ENCODE data around the gene TUB. TPM values are rescaled to one million over a fixed set of nuclear protein-coding genes. Genes with fewer than 3 reads are reported as not detected.

TUB gene
- total RNA-seq, 1 experiment from 2014 or later = 0.39 TPM

DNA sequence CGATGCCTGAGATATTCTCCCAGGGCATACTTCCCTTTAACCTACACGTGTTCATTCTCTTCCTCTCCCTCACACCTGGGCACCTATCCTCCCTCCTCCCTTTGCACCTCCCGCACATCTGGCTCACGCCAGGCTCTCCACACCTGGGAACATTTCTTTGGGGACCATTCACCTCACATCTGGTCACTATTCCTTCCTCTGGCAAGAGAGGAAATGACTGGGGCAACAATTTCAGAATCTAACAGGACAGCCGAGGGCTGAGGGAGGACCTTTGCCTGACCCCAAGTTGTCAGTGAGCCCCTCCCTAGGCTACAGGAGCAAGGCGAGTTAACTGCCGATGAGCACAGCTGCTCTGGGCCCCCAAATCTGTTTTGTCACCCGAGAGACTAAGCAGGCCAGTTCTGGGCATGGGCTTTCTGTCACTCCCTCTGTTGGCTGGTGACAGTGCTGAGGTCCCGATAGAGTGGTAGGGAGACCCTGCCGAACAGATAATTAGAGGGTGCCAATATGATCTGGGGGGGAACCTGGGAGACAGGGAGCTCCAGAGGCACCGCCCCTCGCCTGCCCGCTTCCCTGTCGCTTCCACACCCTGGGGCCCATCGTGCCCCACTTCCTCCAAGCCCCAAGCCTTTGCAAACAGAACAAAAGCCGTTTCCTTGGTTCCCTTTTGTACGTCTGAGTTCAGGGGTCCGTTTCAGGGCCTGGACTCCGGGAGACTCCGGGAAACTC, 48.3 kb upstream of the TUB start:
- ChIA-PET POLR2A (ENCODE audit: low non-redundant PET) (no interaction called here), CTCF (interaction anchor here (0.5 to 2.7 kb wide), 7 partner anchors 25 to 67 kb away, joined by 3 to 20 read pairs (median 3); no protein-coding TSS in a partner anchor)
- DNase-seq (ENCODE audit: low spot score) = no peak
- Histone ChIP-seq H3K4me1 (ENCODE audit: insufficient read depth, low read length, poor library complexity, severe bottlenecking) (no peaks in the 10 kb centered on the region), H3K27me3 (replicated peaks; ENCODE audit: insufficient read depth, low read depth, low read length, poor library complexity) (peaks cover 11% of the 10 kb centered on the region), H3K4me3 (ENCODE audit: low read depth, low read length, poor library complexity, severe bottlenecking) (no peak overlapping the region), H3K27ac (ENCODE audit: low read depth, low read length, poor library complexity, severe bottlenecking) (no peak overlapping the region), H3K9me3 (ENCODE audit: low read depth, low read length, poor library complexity, severe bottlenecking) (no peaks in the 10 kb centered on the region), H3K36me3 (ENCODE audit: insufficient read depth, low read length, poor library complexity, severe bottlenecking) (no peaks in the 10 kb centered on the region)
- TF ChIP-seq, protein P1, sequence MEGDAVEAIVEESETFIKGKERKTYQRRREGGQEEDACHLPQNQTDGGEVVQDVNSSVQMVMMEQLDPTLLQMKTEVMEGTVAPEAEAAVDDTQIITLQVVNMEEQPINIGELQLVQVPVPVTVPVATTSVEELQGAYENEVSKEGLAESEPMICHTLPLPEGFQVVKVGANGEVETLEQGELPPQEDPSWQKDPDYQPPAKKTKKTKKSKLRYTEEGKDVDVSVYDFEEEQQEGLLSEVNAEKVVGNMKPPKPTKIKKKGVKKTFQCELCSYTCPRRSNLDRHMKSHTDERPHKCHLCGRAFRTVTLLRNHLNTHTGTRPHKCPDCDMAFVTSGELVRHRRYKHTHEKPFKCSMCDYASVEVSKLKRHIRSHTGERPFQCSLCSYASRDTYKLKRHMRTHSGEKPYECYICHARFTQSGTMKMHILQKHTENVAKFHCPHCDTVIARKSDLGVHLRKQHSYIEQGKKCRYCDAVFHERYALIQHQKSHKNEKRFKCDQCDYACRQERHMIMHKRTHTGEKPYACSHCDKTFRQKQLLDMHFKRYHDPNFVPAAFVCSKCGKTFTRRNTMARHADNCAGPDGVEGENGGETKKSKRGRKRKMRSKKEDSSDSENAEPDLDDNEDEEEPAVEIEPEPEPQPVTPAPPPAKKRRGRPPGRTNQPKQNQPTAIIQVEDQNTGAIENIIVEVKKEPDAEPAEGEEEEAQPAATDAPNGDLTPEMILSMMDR (conservative IDR thresholded peaks at IDR 0.05; ENCODE audit: low read depth, low read length) = no peak
- no peak for TF ChIP-seq EZH2 (IDR thresholded peaks at IDR 0.05; ENCODE audit: borderline replicate concordance, low read depth, low read length, poor library complexity, severe bottlenecking)
- no TSS peak for BruUV-seq (replicated peaks)
- intact Hi-C loops (cut with micrococcal nuclease; ENCODE audit: unreplicated experiment) = loop anchor here (2.0 to 5.0 kb wide), 2 partner anchors 40 to 66 kb away; no protein-coding TSS in a partner anchor

DNA sequence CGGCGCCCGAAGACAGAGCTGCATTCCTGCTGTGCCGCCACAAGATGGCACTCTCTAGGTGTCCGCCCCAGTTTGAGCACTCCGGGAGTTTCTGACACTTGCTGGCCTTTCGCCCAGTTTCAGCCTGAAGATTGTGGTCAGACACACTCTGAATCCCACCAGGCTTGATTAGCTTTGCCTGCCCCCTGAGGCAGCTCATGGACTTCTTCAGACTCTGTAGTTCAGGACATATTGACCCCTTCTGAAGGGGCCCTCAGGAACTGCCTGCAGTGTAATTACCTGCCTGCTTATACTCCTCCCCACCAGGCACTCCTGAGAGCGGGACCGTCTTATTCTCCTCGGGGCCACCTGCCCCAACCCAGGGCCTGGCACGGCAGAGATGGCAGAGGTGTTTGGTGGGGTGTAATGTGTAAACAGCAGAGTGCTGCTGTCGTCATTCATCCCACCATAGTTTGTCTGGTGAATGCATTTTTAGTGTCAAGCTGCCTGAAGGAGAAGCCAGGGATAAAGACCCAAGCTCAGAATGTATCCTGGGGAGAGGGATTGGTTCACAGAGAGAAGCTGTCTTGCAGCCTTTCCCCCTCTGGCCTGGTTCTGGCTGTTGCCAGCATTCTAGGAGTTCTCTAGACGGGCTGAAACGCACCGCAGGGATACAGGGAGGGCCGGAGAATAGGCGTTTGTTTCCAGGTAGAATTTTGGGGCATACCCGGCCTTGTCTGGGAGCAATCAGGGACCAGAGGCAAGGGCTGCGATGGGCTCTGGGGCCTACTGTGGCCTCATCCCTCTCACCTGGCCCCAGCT, 47.5 kb upstream of the TUB start:
- Histone ChIP-seq H3K4me1 (ENCODE audit: insufficient read depth, low read length, poor library complexity, severe bottlenecking) (no peaks in the 10 kb centered on the region), H3K27ac (ENCODE audit: low read depth, low read length, poor library complexity, severe bottlenecking) (no peak overlapping the region), H3K36me3 (ENCODE audit: insufficient read depth, low read length, poor library complexity, severe bottlenecking) (no peaks in the 10 kb centered on the region), H3K27me3 (replicated peaks; ENCODE audit: insufficient read depth, low read depth, low read length, poor library complexity) (peaks cover 5% of the 10 kb centered on the region), H3K4me3 (ENCODE audit: low read depth, low read length, poor library complexity, severe bottlenecking) (no peak overlapping the region), H3K9me3 (ENCODE audit: low read depth, low read length, poor library complexity, severe bottlenecking) (no peaks in the 10 kb centered on the region)
- BruUV-seq (replicated peaks) = no TSS peak
- TF ChIP-seq, protein P1 (conservative IDR thresholded peaks at IDR 0.05; ENCODE audit: low read depth, low read length) = peak; percentile 80
- no peak for TF ChIP-seq EZH2 (IDR thresholded peaks at IDR 0.05; ENCODE audit: borderline replicate concordance, low read depth, low read length, poor library complexity, severe bottlenecking)
- DNase-seq (ENCODE audit: low spot score) = peak; percentile 70
- ChIA-PET CTCF (interaction anchor here (0.5 to 2.7 kb wide), 7 partner anchors 25 to 66 kb away, joined by 3 to 20 read pairs (median 3); no protein-coding TSS in a partner anchor), POLR2A (ENCODE audit: low non-redundant PET) (no interaction called here)
- intact Hi-C loops (cut with micrococcal nuclease; ENCODE audit: unreplicated experiment) = loop anchor here (2.0 to 5.0 kb wide), 2 partner anchors 39 to 65 kb away; no protein-coding TSS in a partner anchor

GRCh38 chr11:8034106-8034585, 46.9 kb upstream of the TUB start:
- H3K9me3 ChIP-seq (ENCODE audit: low read depth, low read length, poor library complexity, severe bottlenecking) = no peaks in the 10 kb centered on the region
- DNase-seq (ENCODE audit: low spot score) = no peak
- no peaks in the 10 kb centered on the region for H3K4me1 ChIP-seq (ENCODE audit: insufficient read depth, low read length, poor library complexity, severe bottlenecking)
- H3K27ac ChIP-seq (ENCODE audit: low read depth, low read length, poor library complexity, severe bottlenecking) = no peak overlapping the region
- no peak for TF ChIP-seq EZH2 (IDR thresholded peaks at IDR 0.05; ENCODE audit: borderline replicate concordance, low read depth, low read length, poor library complexity, severe bottlenecking)
- TF ChIP-seq, protein P1 (conservative IDR thresholded peaks at IDR 0.05; ENCODE audit: low read depth, low read length) = no peak
- POLR2A ChIA-PET (ENCODE audit: low non-redundant PET) = no interaction called here
- no TSS peak for BruUV-seq (replicated peaks)
- no peaks in the 10 kb centered on the region for H3K36me3 ChIP-seq (ENCODE audit: insufficient read depth, low read length, poor library complexity, severe bottlenecking)
- intact Hi-C loops (cut with micrococcal nuclease; ENCODE audit: unreplicated experiment) = loop anchor here (5.0 kb wide), 1 partner anchor 38 kb away; no protein-coding TSS in a partner anchor
- CTCF ChIA-PET = interaction anchor here (1.9 to 2.7 kb wide), 2 partner anchors 56 to 66 kb away, joined by 19 to 20 read pairs; no protein-coding TSS in a partner anchor
- H3K27me3 ChIP-seq (replicated peaks; ENCODE audit: insufficient read depth, low read depth, low read length, poor library complexity) = no peaks in the 10 kb centered on the region
- no peak overlapping the region for H3K4me3 ChIP-seq (ENCODE audit: low read depth, low read length, poor library complexity, severe bottlenecking)

All from A673 (cell line).